ENCODE data around the gene DSCAML1.

DSCAML1 gene

GRCh38 chr11:117538263-117539135 lies 258.5 kb downstream of the DSCAML1 start:
- no peak for DNase-seq

GRCh38 chr11:117535850-117536411 lies 261.1 kb downstream of the DSCAML1 start:
- DNase-seq = no peak

GRCh38 chr11:117535201-117535849 lies 261.7 kb downstream of the DSCAML1 start:
- DNase-seq = peak; percentile 52

GRCh38 chr11:117532568-117532967 lies 264.4 kb downstream of the DSCAML1 start:
- DNase-seq = no peak

- DNase-seq = no peak
Observed at GRCh38 chr11:117529816-117530215, 267.2 kb downstream of the DSCAML1 start.

GRCh38 chr11:117528097-117528721 lies 268.8 kb downstream of the DSCAML1 start:
- DNase-seq = peak; percentile 48

GRCh38 chr11:117527271-117527670 lies 269.7 kb downstream of the DSCAML1 start:
- DNase-seq = no peak

- DNase-seq = no peak
Observed at GRCh38 chr11:117525866-117526542, 271.0 kb downstream of the DSCAML1 start.

- no peak for DNase-seq
Observed at GRCh38 chr11:117524468-117525183, 272.4 kb downstream of the DSCAML1 start.

- DNase-seq = no peak
Observed at GRCh38 chr11:117523680-117524079, 273.3 kb downstream of the DSCAML1 start.

- no peak for DNase-seq
Observed at GRCh38 chr11:117521974-117522373, 275.0 kb downstream of the DSCAML1 start.

- no peak for DNase-seq
Observed at GRCh38 chr11:117520966-117521365, 276.1 kb downstream of the DSCAML1 start.

- DNase-seq = no peak
Observed at GRCh38 chr11:117520201-117520600, 276.8 kb downstream of the DSCAML1 start.

GRCh38 chr11:117519590-117519989 lies 277.4 kb downstream of the DSCAML1 start:
- DNase-seq = no peak

- no peak for DNase-seq
Observed at GRCh38 chr11:117519170-117519569, 277.8 kb downstream of the DSCAML1 start.

GRCh38 chr11:117518455-117518854 lies 278.6 kb downstream of the DSCAML1 start:
- DNase-seq = no peak

GRCh38 chr11:117517097-117517496 lies 279.9 kb downstream of the DSCAML1 start:
- DNase-seq = no peak

GRCh38 chr11:117515892-117516787 lies 280.9 kb downstream of the DSCAML1 start:
- no peak for DNase-seq

GRCh38 chr11:117514256-117514655 lies 282.8 kb downstream of the DSCAML1 start:
- DNase-seq = no peak

GRCh38 chr11:117513666-117514065 lies 283.4 kb downstream of the DSCAML1 start:
- DNase-seq = no peak

GRCh38 chr11:117511931-117512539 lies 285.0 kb downstream of the DSCAML1 start:
- no peak for DNase-seq

Data from NCI-H2029 (cell line).